Kidney (tissue), 14 donors: Measurements from ENCODE around the gene NBAS. TPM values are rescaled to one million over a fixed set of nuclear protein-coding genes. Genes with fewer than 3 reads are reported as not detected.

ENCODE experiments used
- DNase-seq, 5 donors: peaks; one replicate each; pipeline ENCODE4 v3.0.0-alpha.2; 2013 to 2020
- FAIRE-seq: peaks from 2 replicates; lab custom pipeline; 2012; peaks lifted over from hg19 to GRCh38; lab: Jason Lieb, UNC
- H3K27ac ChIP-seq, 2 donors: one replicate each; pipeline ENCODE4 v1.7.0; 2013; ENCODE audit warnings: low read depth in 2 of 2, low read length in 2 of 2, inconsistent platforms in 1 of 2
- H3K27me3 ChIP-seq: one replicate; pipeline ENCODE4 v1.7.1; 2013; ENCODE audit warnings: low read length, inconsistent platforms; ENCODE audit not compliant: control insufficient read depth, insufficient read depth
- H3K36me3 ChIP-seq, 3 donors: one replicate each; pipeline versions ENCODE4 v1.7.0 to v1.7.1; 2013; ENCODE audit warnings: low read length in 3 of 3, control low read depth in 1 of 3, inconsistent platforms in 1 of 3; ENCODE audit not compliant: insufficient read depth in 3 of 3, control insufficient read depth in 2 of 3
- H3K4me1 ChIP-seq, 3 donors: one replicate each; pipeline versions ENCODE4 v1.7.0 to v1.7.1; 2013; ENCODE audit warnings: low read length in 3 of 3, inconsistent platforms in 1 of 3, low read depth in 1 of 3; ENCODE audit not compliant: control insufficient read depth in 2 of 3, insufficient read depth in 2 of 3
- H3K4me3 ChIP-seq, 3 donors: one replicate each; pipeline versions ENCODE4 v1.7.0 to v1.8.1; 2013; ENCODE audit warnings: low read length in 3 of 3, control low read depth in 1 of 3, inconsistent platforms in 1 of 3
- H3K9ac ChIP-seq, 3 donors: one replicate each; pipeline versions ENCODE4 v1.7.0 to v1.7.1; 2013; ENCODE audit warnings: low read length in 3 of 3, control low read depth in 1 of 3, inconsistent platforms in 1 of 3
- H3K9me3 ChIP-seq, 3 donors: one replicate each; pipeline versions ENCODE4 v1.7.0 to v1.7.1; 2013; ENCODE audit warnings: low read length in 3 of 3, control low read depth in 1 of 3, inconsistent platforms in 1 of 3; ENCODE audit not compliant: control insufficient read depth in 2 of 3, insufficient read depth in 1 of 3
- intact Hi-C: fragments of 100-400 bp; cut with DNase I; formaldehyde crosslinking; loops from one replicate; pipeline ENCODE4 v1.11.1; 2022
- polyA plus RNA-seq: library from polyadenylated mRNA; stranded (reverse); fragments of 350-450 nt; fragmentation: Illumina TruSeq; extraction: RNeasy Lipid Tissue Mini Kit (QIAGEN cat#74804); gene quantifications from one replicate; pipeline ENCODE4 v1.2.3, GENCODE V29; 2014; ENCODE audit warnings: low read depth, low replicate concordance; ENCODE audit not compliant: insufficient read depth
- total RNA-seq: library from RNA; stranded (reverse); fragmentation: NEBNext Ultra II Directional; extraction: Animal tissue kit (Norgen Biotek cat#: 25700); gene quantifications from one replicate; pipeline ENCODE4 v1.2.1, GENCODE V29; 2021
- TF ChIP-seq, protein P1 (sequence below): IDR thresholded peaks from 3 replicates; pipeline ENCODE4 v1.5.1; 2012; ENCODE audit warnings: mild to moderate bottlenecking, moderate library complexity, borderline replicate concordance; ENCODE audit not compliant: insufficient read depth; ENCODE audit errors: extremely low read depth
- donor health status: control.
- donor health status: control.
- donor health status: control.
- donor health status: control.
- donor health status: control.
- donor health status: DM: yes; HTN: yes; CAD: no.
- donor health status: Normal renal cell carcinoma (clear cell type).

NBAS gene
- total and polyA plus RNA-seq, 2 donors from 2014 or later = 40.8 to 44.2 TPM

DNA sequence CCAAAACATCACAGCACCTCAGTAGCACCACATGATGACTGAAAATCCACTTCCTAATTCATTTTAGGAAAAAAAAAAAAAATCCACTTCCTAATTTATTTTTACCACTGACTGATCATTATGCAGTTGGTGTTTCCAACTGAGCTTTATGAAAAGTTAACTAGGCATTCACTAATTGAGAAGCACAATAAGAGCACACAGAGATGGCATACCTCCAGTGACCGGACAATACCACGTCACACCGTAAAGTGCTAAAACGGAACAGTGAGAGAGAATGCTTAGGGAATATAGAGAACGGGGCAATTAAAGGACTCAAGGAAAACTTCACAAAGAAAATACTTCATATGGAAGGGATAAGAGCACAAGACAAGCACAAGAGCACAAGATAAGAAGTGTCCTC is 212.5 kb downstream of the NBAS start:
- DNase-seq (no peak), FAIRE-seq (no peak)
- Histone ChIP-seq H3K4me3 (no peak overlapping the region), H3K9ac (no peak overlapping the region), H3K27ac (no peak overlapping the region), H3K4me1 (no peaks in the 10 kb centered on the region), H3K9me3 (peaks cover 0 to 8% (median 0%) of the 10 kb centered on the region in 3 donors), H3K27me3 (no peaks in the 10 kb centered on the region), H3K36me3 (peaks cover 0 to 4% (median 0%) of the 10 kb centered on the region in 3 donors)
- TF ChIP-seq, protein P1, sequence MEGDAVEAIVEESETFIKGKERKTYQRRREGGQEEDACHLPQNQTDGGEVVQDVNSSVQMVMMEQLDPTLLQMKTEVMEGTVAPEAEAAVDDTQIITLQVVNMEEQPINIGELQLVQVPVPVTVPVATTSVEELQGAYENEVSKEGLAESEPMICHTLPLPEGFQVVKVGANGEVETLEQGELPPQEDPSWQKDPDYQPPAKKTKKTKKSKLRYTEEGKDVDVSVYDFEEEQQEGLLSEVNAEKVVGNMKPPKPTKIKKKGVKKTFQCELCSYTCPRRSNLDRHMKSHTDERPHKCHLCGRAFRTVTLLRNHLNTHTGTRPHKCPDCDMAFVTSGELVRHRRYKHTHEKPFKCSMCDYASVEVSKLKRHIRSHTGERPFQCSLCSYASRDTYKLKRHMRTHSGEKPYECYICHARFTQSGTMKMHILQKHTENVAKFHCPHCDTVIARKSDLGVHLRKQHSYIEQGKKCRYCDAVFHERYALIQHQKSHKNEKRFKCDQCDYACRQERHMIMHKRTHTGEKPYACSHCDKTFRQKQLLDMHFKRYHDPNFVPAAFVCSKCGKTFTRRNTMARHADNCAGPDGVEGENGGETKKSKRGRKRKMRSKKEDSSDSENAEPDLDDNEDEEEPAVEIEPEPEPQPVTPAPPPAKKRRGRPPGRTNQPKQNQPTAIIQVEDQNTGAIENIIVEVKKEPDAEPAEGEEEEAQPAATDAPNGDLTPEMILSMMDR = no peak
- intact Hi-C loops = no loop called here

DNA sequence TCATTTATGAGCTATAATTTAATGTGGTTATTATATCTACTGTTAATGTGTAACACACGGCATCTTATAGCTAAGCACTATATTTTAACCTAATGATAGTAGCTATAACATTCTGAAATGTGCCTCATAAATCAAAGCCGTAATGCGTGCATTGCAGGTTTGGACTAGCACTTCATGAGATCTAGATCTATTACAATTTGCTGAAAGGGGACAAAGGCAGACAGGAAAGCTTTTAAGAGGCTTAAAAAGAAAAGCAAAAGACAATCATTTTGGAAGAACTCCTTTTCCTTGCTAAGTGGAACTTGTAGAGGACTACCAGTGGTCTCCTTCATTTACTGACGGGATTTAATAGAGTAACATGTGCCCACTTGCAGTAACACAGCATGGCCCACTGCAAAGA is 213.1 kb downstream of the NBAS start:
- no peak for FAIRE-seq
- no peaks in the 10 kb centered on the region for H3K27me3 ChIP-seq
- TF ChIP-seq, protein P1 = no peak
- H3K27ac ChIP-seq = no peak overlapping the region
- no peaks in the 10 kb centered on the region for H3K4me1 ChIP-seq
- peaks cover 0 to 4% (median 0%) of the 10 kb centered on the region in 3 donors for H3K36me3 ChIP-seq
- H3K4me3 ChIP-seq = no peak overlapping the region
- intact Hi-C loops = no loop called here
- no peak overlapping the region for H3K9ac ChIP-seq
- H3K9me3 ChIP-seq = peaks cover 0 to 8% (median 0%) of the 10 kb centered on the region in 3 donors
- DNase-seq = peak in 1 of 5 donors; percentile 9

DNA sequence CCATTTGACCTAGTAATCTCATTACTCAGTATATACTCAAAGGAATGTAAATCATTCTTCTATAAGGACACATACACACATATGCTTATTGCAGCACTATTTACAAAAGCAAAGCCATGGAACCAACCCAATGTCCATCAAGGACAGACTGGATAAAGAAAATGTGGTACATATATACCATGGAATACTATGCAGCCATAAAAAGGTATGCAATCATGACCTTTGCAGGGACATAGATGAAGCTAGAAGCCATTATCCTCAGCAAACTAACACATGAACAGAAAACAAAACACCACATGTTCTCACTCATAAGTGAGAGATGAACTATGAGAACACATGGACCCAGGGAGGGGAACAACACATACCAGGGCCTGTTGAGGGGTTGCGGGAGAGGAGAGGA is 214.5 kb downstream of the NBAS start:
- Histone ChIP-seq H3K4me3 (no peak overlapping the region), H3K9ac (no peak overlapping the region), H3K27me3 (no peaks in the 10 kb centered on the region), H3K36me3 (no peaks in the 10 kb centered on the region), H3K27ac (no peak overlapping the region), H3K9me3 (peaks cover 0 to 8% (median 0%) of the 10 kb centered on the region in 3 donors), H3K4me1 (no peaks in the 10 kb centered on the region)
- no peak for DNase-seq
- intact Hi-C loops = no loop called here
- FAIRE-seq = no peak
- TF ChIP-seq, protein P1 = no peak
